Measurements from ENCODE around the gene GNAI2.

Gene GNAI2

DNA sequence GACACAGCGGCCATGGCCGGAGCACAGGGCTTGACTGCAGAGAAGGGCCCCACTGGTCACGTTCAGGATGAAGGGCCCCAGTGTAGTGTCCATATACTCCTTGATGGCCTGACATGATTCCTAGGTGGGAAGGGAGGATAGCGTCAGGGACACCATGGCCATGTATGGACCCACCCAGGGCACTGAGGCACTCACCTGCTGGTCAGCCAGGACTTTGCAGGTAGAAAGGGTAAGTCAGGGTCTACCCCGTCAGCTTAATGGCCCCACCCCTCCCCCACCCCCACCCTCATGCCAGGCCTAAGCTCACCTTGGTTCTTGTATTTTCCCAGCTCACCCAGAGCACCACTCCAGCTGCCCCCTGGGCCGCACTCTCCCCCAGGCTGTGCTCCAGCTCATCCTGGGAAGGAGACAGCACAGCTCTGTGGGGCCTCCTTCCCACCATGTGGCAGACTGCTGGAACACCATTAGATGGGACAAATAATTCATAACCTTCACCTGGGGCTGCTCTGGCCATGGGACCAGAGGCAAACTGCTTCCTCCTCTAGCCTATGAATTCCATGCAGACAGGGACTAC is 64.8 kb downstream of the GNAI2 start:
- no peak for DNase-seq

- DNase-seq: no peak
Measured at GRCh38 chr3:50302095-50303012, 66.3 kb downstream of the GNAI2 start.

GRCh38 chr3:50303013-50303815 is 67.2 kb downstream of the GNAI2 start, which contains the start of gene HYAL1:
TSS of gene HYAL1 (minus strand) at chr3:50303574. CDS start at chr3:50302956, 618 bp downstream.
- no peak for DNase-seq

DNA sequence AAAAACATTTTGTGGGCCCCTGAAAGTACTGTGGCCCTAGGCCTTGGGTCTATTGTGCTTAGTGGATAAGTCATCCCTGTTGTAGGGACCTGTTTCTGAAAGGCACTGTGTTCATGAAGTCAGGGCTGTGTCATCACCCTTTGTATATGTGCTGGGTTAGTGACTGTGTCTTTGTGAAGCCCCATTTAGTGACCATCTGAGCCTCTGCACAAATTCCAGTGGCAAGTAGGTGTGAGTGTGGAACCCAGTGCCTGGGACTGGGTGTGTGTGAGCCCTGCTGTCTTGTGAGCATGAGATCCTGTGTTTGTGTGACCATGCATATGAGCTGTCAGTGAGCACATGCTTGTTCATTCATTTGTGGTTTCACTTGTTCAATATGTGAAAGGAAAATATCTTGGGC is 68.6 kb downstream of the GNAI2 start:
- DNase-seq: no peak
